Breast epithelium (tissue), 3 donors: ENCODE data around the gene ARHGAP10.

ENCODE experiments used
- CTCF ChIP-seq, 3 donors: fragments of 450-650 bp; IDR thresholded peaks; one replicate each; pipeline ENCODE4 v1.5.1; 2016 to 2017; ENCODE audit warnings: antibody characterized with exemption in 3 of 3, mild to moderate bottlenecking in 3 of 3, moderate library complexity in 3 of 3
- POLR2A ChIP-seq: fragments of 450-650 bp; IDR thresholded peaks from one replicate; pipeline ENCODE4 v1.6.1; 2016; ENCODE audit warnings: antibody characterized with exemption, mild to moderate bottlenecking, moderate library complexity
- POLR2AphosphoS5 ChIP-seq, 3 donors: sonication (generic); formaldehyde crosslinking; IDR thresholded peaks; one replicate each; pipeline ENCODE4 v1.6.1; 2017; ENCODE audit warnings: antibody characterized with exemption in 3 of 3

- TF ChIP-seq CTCF (IDR thresholded peaks at IDR 0.05) (no peak), POLR2A (no peak), POLR2AphosphoS5 (IDR thresholded peaks at IDR 0.05) (no peak)
Measured at GRCh38 chr4:147787204-147787603, 55.3 kb downstream of the ARHGAP10 start.
